K562 (cell line): ENCODE data around the gene CCDC82. TPM values are rescaled to one million over a fixed set of nuclear protein-coding genes. Genes with fewer than 3 reads are reported as not detected.

Source experiments
- ELF1 ChIP-seq: fragments of 200-800 bp; sonication (Bioruptor generic); IDR thresholded peaks from 2 replicates; pipeline ENCODE4 v1.6.1; 2016; ENCODE audit warnings: missing genetic modification characterization, missing compliant biosample characterization
- GMEB1 ChIP-seq: fragments of 250-450 bp; sonication (Bioruptor Pico); IDR thresholded peaks from 2 replicates; pipeline ENCODE4 v1.4.0; 2020; ENCODE audit warnings: mild to moderate bottlenecking
- HBP1 ChIP-seq: fragments of 450-650 bp; formaldehyde crosslinking; IDR thresholded peaks from 2 replicates; pipeline ENCODE4 v1.4.0; 2022; ENCODE audit warnings: missing genetic modification characterization
- ILK ChIP-seq: fragments of 450-650 bp; IDR thresholded peaks from 2 replicates; pipeline ENCODE4 v1.6.1; 2016; ENCODE audit warnings: missing genetic modification characterization, low read depth, mild to moderate bottlenecking, missing compliant biosample characterization, moderate library complexity, borderline replicate concordance
- MTF1 ChIP-seq: fragments of 250-450 bp; sonication (Bioruptor Pico); IDR thresholded peaks from 2 replicates; pipeline ENCODE4 v1.9.0; 2021; ENCODE audit warnings: moderate library complexity, mild to moderate bottlenecking, inconsistent platforms, borderline replicate concordance
- NFATC3 ChIP-seq: fragments of 450-650 bp; IDR thresholded peaks from 2 replicates; pipeline ENCODE4 v1.6.1; 2017; ENCODE audit warnings: mild to moderate bottlenecking
- NONO ChIP-seq, 2 experiments: fragments of 200-400 bp in 1 of 2; fragments of 450-650 bp in 1 of 2; formaldehyde crosslinking in 1 of 2; IDR thresholded peaks; 2 replicates each; pipeline ENCODE4 v1.6.1; 2017; ENCODE audit warnings: low read depth in 2 of 2, mild to moderate bottlenecking in 2 of 2, moderate library complexity in 2 of 2, low read length in 1 of 2
- RBM25 ChIP-seq: fragments of 200-400 bp; formaldehyde crosslinking; IDR thresholded peaks from 2 replicates; pipeline ENCODE4 v1.6.1; 2018; ENCODE audit warnings: low read length, low read depth, moderate library complexity; ENCODE audit not compliant: severe bottlenecking
- SAP30 ChIP-seq: fragments of 200-600 bp; sonication (generic); IDR thresholded peaks from 2 replicates; pipeline ENCODE4 v1.6.1; 2012; ENCODE audit warnings: borderline replicate concordance, low read depth, mild to moderate bottlenecking, moderate library complexity, low read length, control low read depth, inconsistent platforms; ENCODE audit not compliant: insufficient read depth, poor library complexity, severe bottlenecking
- ZBTB40 ChIP-seq, 2 experiments: fragments of 450-650 bp in 1 of 2; sonication (generic) in 1 of 2; formaldehyde crosslinking in 1 of 2; IDR thresholded peaks; 2 replicates each; pipeline versions ENCODE4 v1.7.1 to v1.9.0; 2016 to 2022; ENCODE audit warnings: inconsistent platforms in 1 of 2, mild to moderate bottlenecking in 1 of 2, missing genetic modification reagents in 1 of 2
- ZNF134 ChIP-seq: fragments of 250-450 bp; sonication (Bioruptor Pico); conservative IDR thresholded peaks from 2 replicates; pipeline ENCODE4 v1.4.0; 2020
- ZNF274 ChIP-seq: IDR thresholded peaks from 2 replicates; pipeline ENCODE4 v1.6.1; 2011; ENCODE audit warnings: low read depth, mild to moderate bottlenecking, low read length, moderate library complexity, borderline replicate concordance
- ZNF764 ChIP-seq: fragments of 250-450 bp; sonication (Bioruptor Pico); IDR thresholded peaks from 2 replicates; pipeline ENCODE4 v1.4.0; 2020; ENCODE audit warnings: low read depth, mild to moderate bottlenecking, moderate library complexity
- ZNF766 ChIP-seq: fragments of 200-800 bp; sonication (Bioruptor generic); conservative IDR thresholded peaks from 2 replicates; pipeline ENCODE4 v1.6.1; 2016; ENCODE audit warnings: missing genetic modification characterization, missing compliant biosample characterization
- ZZZ3 ChIP-seq: fragments of 450-650 bp; IDR thresholded peaks from 2 replicates; pipeline ENCODE4 v1.6.1; 2016; ENCODE audit warnings: antibody characterized with exemption, mild to moderate bottlenecking, moderate library complexity
- polyA plus RNA-seq, 8 experiments: library from polyadenylated mRNA; depleted of rRNA in 4 of 8; stranded (reverse) in 5 of 8; unstranded in 3 of 8; fragments of >200 nt; fragmentation: Nextera tagmentation in 2 of 8; fragmentation: Illumina TruSeq in 1 of 8; extraction: Ambion mirVana in 2 of 8; extraction: Trizol in 1 of 8; gene quantifications; 2 replicates each; pipeline versions ENCODE4 v1.2.1 to v1.2.3, GENCODE V29; 2011 to 2014; ENCODE audit warnings: inconsistent platforms in 1 of 8, missing spikeins in 1 of 8
- total RNA-seq, 7 experiments: library from RNA; depleted of rRNA in 6 of 7; stranded (reverse); fragments of >200 nt in 6 of 7; fragmentation: Illumina TruSeq in 2 of 7; extraction: Trizol in 2 of 7; gene quantifications; 2 replicates each; pipeline versions ENCODE4 v1.2.1 to v1.2.3, GENCODE V29; 2011 to 2021; ENCODE audit warnings: low replicate concordance in 1 of 7

CCDC82 gene
- total and polyA plus RNA-seq, 9 of the 15 experiments (the other 6 are each of a cell fraction or from before 2014, with no cell fraction given), result 12.5 to 51.3 (median 24.5) TPM

- TF ChIP-seq NFATC3 (no peak), RBM25 (no peak), HBP1 (CRISPR knock-in tag) (no peak), ILK (tag) (no peak), ZZZ3 (no peak), NONO (IDR thresholded peaks at IDR 0.05; ENCODE audit: low read depth in 2 of 2, low read length in 1 of 2) (no peak), ZNF274 (no peak), ELF1 (tag) (no peak), SAP30 (no peak), MTF1 (CRISPR knock-in tag) (no peak), ZBTB40 (IDR thresholded peaks at IDR 0.05) (no peak), ZBTB40 (CRISPR knock-in tag; IDR thresholded peaks at IDR 0.05) (no peak), GMEB1 (CRISPR knock-in tag) (no peak), ZNF134 (CRISPR knock-in tag) (no peak), ZNF764 (CRISPR knock-in tag) (no peak), ZNF766 (no peak)
These were observed 70.9 kb downstream of the CCDC82 start (continued) for GRCh38 chr11:96318850-96319249.
